ENCODE data around the gene DYNLT1. TPM values are rescaled to one million over a fixed set of nuclear protein-coding genes. Genes with fewer than 3 reads are reported as not detected.

The DYNLT1 gene
- total RNA-seq, 4 donors from 2014 or later = 2.8 to 104 (median 75.5) TPM

DNA sequence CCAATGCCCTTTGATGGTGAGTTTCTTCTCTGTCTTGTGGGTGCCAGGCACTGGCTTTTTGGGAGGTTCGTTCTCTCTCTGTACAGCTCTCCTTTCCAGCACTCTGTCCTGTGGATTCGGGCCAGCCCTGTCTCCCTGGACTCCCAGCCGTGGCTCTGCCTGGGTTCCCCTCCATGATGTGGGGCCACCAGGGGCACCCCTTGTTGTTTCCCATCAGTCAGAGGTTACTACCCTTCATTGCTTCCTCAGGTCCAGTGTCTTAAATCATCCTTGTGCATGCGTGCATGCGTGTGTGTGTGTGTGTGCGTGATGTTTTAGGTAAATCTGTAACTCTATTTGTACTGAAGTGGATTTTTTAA is 40.5 kb downstream of the DYNLT1 start:
- peaks cover 0 to 43% (median 10%) of the 10 kb centered on the region in 4 donors for H3K36me3 ChIP-seq
- H3K4me3 ChIP-seq = no peak overlapping the region
- in situ Hi-C loops (cut with MboI; ENCODE audit: low pct_ligation_motif_present in 1 of 4, low pct_unique_long_range_greater_than_20kb in 1 of 4, low sequenced_read_pairs in 3 of 4) = loop anchor here (5.0 to 25.0 kb wide), 3 partner anchors 379 to 392 kb away; no protein-coding TSS in a partner anchor
- no peaks in the 10 kb centered on the region for H3K9me3 ChIP-seq
- intact Hi-C loops (cut with DNase I; ENCODE audit: low total_unique reads) = loop anchor here (10.0 kb wide), 1 partner anchor 379 kb away; no protein-coding TSS in a partner anchor
- DNase-seq = no peak
- H3K27ac ChIP-seq = no peak overlapping the region
- 93% methylated on average over 6 of the region's 6 CpGs; no CpG with 5 or more reads in 1 of the 2 donors for WGBS, 2 donors (ENCODE audit: low coverage in 1 of 2)
- no peaks in the 10 kb centered on the region for H3K27me3 ChIP-seq
- no peaks in the 10 kb centered on the region for H3K4me1 ChIP-seq
- TF ChIP-seq, protein P1, sequence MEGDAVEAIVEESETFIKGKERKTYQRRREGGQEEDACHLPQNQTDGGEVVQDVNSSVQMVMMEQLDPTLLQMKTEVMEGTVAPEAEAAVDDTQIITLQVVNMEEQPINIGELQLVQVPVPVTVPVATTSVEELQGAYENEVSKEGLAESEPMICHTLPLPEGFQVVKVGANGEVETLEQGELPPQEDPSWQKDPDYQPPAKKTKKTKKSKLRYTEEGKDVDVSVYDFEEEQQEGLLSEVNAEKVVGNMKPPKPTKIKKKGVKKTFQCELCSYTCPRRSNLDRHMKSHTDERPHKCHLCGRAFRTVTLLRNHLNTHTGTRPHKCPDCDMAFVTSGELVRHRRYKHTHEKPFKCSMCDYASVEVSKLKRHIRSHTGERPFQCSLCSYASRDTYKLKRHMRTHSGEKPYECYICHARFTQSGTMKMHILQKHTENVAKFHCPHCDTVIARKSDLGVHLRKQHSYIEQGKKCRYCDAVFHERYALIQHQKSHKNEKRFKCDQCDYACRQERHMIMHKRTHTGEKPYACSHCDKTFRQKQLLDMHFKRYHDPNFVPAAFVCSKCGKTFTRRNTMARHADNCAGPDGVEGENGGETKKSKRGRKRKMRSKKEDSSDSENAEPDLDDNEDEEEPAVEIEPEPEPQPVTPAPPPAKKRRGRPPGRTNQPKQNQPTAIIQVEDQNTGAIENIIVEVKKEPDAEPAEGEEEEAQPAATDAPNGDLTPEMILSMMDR (IDR thresholded peaks at IDR 0.05) = no peak

DNA sequence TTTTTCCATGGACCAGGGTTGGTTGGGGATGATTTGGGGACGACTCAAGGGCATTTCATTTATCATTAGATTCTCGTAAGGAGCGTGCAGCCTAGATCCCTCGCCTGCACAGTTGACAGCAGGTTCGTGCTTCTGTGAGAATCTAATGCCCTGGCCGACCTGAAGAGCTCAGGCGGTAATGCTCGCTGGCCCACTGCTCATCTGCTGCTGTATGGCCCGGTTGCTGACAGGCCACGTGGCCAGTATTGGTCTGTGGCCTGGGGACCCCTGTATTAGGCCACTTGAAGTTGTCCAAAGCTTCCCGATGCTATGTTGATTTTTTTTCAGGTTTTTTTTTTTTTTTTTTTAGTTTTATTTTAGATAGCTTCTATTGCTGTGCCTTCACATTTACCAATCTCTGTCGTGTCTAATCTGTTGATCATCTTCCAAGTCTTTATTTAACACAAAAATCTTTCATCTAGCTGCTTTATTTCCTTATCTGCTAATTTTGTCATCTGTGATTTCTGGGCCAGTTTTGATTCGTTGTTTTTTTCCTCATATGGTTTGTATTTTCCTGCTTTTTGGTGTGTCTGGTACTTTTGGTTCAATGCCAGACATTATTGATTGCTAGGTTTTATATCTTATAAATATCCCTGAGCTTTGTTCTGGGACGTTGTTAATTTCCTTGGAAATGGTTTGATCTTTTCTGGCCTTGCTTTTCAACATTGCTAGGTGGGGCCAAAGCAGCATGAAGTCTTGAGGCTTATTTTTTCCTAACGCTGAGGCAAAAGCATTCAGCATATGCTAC is 41.1 kb downstream of the DYNLT1 start:
- Histone ChIP-seq H3K4me3 (no peak overlapping the region), H3K36me3 (peaks cover 0 to 41% (median 9%) of the 10 kb centered on the region in 4 donors), H3K27ac (no peak overlapping the region), H3K27me3 (no peaks in the 10 kb centered on the region), H3K4me1 (no peaks in the 10 kb centered on the region), H3K9me3 (no peaks in the 10 kb centered on the region)
- in situ Hi-C loops (cut with MboI; ENCODE audit: low pct_ligation_motif_present in 1 of 4, low pct_unique_long_range_greater_than_20kb in 1 of 4, low sequenced_read_pairs in 3 of 4) (loop anchor here (5.0 to 25.0 kb wide), 3 partner anchors 379 to 391 kb away; no protein-coding TSS in a partner anchor), intact Hi-C loops (cut with DNase I; ENCODE audit: low total_unique reads) (loop anchor here (10.0 kb wide), 1 partner anchor 379 kb away; no protein-coding TSS in a partner anchor)
- no peak for DNase-seq
- TF ChIP-seq, protein P1 (IDR thresholded peaks at IDR 0.05) = no peak
- TF ChIP-seq POLR2A (IDR thresholded peaks at IDR 0.05) = no peak
- no peak for TF ChIP-seq EP300 (IDR thresholded peaks at IDR 0.05; ENCODE audit: low read depth)
- no peak for TF ChIP-seq POLR2AphosphoS5 (IDR thresholded peaks at IDR 0.05)
- WGBS, 2 donors (ENCODE audit: low coverage in 1 of 2) = 68 to 82% methylated on average over 4 to 15 of the region's 15 CpGs

DNA sequence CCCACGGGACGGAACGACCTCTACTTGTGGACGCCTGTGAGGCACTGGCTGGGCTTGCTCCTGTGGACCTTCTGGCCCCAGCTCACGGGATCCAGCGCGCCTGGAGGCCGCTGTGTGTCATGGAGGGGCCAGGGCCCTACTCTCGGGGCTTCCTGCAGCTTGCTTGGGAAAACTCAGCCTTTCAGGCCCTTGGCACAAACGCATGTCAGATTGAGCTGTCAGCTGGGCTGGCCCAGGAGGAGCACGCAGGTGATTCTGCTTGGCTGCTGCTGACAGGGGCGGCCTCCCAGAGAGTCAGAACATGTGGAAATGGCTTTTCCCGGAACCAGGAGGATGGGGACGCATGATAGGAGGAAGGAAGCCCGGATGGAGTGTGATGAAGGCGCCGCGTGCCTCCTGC is 44.9 kb downstream of the DYNLT1 start:
- in situ Hi-C loops (cut with MboI; ENCODE audit: low pct_ligation_motif_present in 1 of 4, low pct_unique_long_range_greater_than_20kb in 1 of 4, low sequenced_read_pairs in 3 of 4) = loop anchor here (5.0 to 25.0 kb wide), 3 partner anchors 375 to 387 kb away; no protein-coding TSS in a partner anchor

DNA sequence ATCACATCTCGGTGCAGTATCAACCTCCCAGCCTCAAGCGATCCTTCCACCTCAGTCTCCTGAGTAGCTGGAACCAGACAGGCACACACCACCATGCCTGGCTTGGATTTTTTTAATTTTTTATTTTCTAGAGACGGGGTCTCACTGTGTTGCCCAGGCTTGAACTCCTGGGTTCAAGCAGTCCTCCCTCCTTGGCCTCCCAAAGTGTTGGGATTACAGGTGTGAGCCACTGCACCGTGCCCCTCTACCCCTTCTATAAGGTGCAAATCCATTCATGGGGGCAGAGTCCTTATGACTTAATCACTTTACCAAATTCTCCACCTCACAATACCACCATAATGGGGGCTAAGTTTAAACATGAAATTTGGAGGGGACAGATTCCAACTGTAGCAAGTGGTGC is 47.0 kb downstream of the DYNLT1 start:
- peaks cover 0 to 36% (median 4%) of the 10 kb centered on the region in 4 donors for H3K36me3 ChIP-seq

More for the DNA sequence above, 44.9 kb downstream of the DYNLT1 start:
- 90 to 91% methylated on average over 2 to 18 of the region's 18 CpGs for WGBS, 2 donors (ENCODE audit: low coverage in 1 of 2)
- DNase-seq = no peak
- Histone ChIP-seq H3K27ac (no peak overlapping the region), H3K27me3 (no peaks in the 10 kb centered on the region), H3K4me1 (no peaks in the 10 kb centered on the region), H3K36me3 (peaks cover 0 to 25% (median 2%) of the 10 kb centered on the region in 4 donors), H3K4me3 (no peak overlapping the region), H3K9me3 (no peaks in the 10 kb centered on the region)
- TF ChIP-seq EP300 (IDR thresholded peaks at IDR 0.05; ENCODE audit: low read depth) (no peak), POLR2A (IDR thresholded peaks at IDR 0.05) (no peak), POLR2AphosphoS5 (IDR thresholded peaks at IDR 0.05) (no peak)
- TF ChIP-seq, protein P1 (IDR thresholded peaks at IDR 0.05) = no peak
- intact Hi-C loops (cut with DNase I; ENCODE audit: low total_unique reads) = loop anchor here (10.0 kb wide), 1 partner anchor 375 kb away; no protein-coding TSS in a partner anchor

More for the DNA sequence above, 47.0 kb downstream of the DYNLT1 start:
- 95% methylated on average over 4 of the region's 4 CpGs; no CpG with 5 or more reads in 1 of the 2 donors for WGBS, 2 donors (ENCODE audit: low coverage in 1 of 2)
- intact Hi-C loops (cut with DNase I; ENCODE audit: low total_unique reads) = no loop called here
- no peak for DNase-seq
- no peak overlapping the region for H3K4me3 ChIP-seq
- no peaks in the 10 kb centered on the region for H3K9me3 ChIP-seq
- H3K4me1 ChIP-seq = no peaks in the 10 kb centered on the region
- TF ChIP-seq, protein P1 (IDR thresholded peaks at IDR 0.05) = no peak
- TF ChIP-seq POLR2AphosphoS5 (IDR thresholded peaks at IDR 0.05) (no peak), POLR2A (IDR thresholded peaks at IDR 0.05) (no peak), EP300 (IDR thresholded peaks at IDR 0.05; ENCODE audit: low read depth) (no peak)
- H3K27ac ChIP-seq = no peak overlapping the region
- in situ Hi-C loops (cut with MboI; ENCODE audit: low pct_ligation_motif_present in 1 of 4, low pct_unique_long_range_greater_than_20kb in 1 of 4, low sequenced_read_pairs in 3 of 4) = no loop called here
- no peaks in the 10 kb centered on the region for H3K27me3 ChIP-seq
